Stimulated activated CD4-positive, alpha-beta T cell treated with anti-CD3 and anti-CD28 coated beads, TNF-alpha, amount 100 ng/mL, for 1 hour (primary cell): ENCODE measurements around the gene TBX6.
"Not testable (repeated sequence)": the region's sequence is repeated elsewhere in the genome, so short reads cannot be mapped to it uniquely, and the experiment has no call there.

Experiments
- DNase-seq, 3 donors: peaks; one replicate each; pipeline ENCODE4 v3.0.0-alpha.2; 2020; ENCODE audit warnings: low read depth in 3 of 3, low spot score in 1 of 3

The TBX6 gene, protein sequence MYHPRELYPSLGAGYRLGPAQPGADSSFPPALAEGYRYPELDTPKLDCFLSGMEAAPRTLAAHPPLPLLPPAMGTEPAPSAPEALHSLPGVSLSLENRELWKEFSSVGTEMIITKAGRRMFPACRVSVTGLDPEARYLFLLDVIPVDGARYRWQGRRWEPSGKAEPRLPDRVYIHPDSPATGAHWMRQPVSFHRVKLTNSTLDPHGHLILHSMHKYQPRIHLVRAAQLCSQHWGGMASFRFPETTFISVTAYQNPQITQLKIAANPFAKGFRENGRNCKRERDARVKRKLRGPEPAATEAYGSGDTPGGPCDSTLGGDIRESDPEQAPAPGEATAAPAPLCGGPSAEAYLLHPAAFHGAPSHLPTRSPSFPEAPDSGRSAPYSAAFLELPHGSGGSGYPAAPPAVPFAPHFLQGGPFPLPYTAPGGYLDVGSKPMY

DNA sequence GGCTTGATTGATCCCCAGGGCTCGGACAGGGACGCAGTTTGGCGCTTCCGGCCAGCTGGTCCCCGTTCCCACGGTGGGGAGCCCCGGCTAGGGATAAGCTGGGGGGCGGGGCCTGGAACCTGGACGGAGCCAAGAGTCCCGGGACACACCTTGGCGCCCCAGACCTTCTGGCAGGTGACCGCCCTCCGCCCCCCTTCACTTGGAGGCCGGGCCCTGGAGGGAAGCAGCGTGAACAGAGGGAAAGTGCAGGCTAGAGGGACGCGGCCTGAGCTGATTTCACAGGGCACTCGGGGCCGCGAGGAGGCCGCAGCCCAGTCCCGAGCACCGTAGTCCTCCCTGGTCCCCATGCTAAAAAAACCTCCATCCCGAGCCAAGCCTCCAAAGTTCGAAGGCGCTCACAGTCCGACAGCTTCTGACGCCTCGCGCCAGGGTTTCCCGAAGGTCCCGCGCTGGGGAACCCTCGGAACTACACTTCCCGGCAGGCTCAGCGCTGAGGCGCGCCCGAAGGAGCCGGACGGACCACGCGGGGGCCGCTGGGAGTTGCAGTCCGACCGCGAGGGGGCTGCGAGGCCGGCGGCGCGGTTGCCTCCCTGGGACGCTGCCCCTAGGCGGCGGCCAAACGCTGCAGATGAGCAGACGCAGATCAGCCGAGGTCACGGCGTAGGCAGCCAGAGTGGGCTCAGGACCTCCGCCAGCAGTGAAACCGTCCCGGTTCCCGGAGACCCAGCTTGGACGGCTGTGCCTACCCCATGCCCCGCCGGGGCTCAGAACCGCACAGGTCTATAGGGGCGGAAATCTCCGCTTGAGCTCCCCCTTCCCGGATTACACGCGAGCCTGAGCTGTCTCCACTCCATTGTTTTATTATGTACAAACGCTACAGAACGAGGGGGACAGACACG, at the start of gene TBX6:
TBX6 (minus strand) TSS at position 451 of the 899 bp plus-strand sequence. CDS start 731 bp downstream, outside the sequence.
- peak; percentile 86 to 89 (median 88) for DNase-seq

DNA sequence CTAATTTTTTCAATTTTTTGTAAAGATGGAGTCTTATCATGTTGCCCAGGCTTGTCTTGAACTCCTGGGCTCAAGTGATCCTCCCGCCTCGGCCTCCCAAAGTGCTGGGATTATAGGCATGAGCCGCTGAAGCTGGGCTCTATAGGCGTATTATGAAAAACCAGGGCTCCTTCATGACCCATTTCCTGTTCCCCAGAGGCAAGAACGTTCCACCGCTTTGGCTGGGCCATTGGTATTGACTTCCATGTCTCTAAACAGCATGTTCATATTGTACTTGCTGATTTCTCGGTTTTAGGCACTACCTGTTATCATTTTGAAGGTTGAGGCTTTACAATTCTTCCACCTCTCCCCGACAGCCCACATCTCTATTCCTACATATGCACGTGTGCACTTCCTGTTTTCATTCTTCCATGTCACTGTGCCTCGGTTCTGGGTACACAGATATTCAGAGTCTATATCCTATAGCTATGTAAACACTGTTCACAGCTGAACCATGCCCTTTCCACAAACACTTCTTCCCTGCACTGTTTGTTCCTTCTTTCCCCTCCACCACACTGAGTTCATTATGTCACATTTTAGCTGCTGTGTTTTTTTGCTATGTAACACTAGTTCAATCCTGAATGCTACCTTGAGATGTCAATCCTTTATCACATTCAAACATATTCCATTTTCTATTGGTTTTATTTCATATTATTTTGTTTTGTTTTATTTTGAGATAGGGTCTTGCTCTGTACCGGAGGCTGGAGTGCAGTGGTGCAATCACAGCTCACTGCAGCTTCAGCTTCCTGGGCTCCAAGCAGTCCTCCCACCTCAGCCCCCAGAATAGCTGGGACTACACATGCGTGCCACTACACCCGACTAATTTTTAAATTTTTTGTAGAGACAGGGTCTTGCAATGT, 48.1 kb upstream of the TBX6 start:
- no peak for DNase-seq

DNA sequence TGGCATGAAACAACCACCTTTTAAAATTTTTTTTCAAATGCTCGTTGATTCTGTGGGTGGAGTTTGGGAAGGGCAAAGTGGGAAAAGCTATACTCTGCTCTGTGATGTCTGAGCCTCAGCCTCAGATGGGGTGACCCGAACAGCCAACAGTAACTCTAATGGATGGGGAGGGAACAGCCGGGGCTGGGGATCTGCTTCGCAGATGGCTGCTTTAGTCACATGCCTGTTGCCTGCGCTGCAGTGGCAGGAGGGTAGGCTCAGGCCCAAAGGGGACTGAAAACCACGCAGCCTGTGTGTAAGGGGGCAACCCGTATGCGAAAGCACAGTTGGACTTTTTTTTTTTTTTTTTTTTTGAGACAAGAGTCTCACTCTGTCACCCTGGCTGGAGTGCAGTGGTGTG, 46.2 kb upstream of the TBX6 start:
- DNase-seq: no peak

DNA sequence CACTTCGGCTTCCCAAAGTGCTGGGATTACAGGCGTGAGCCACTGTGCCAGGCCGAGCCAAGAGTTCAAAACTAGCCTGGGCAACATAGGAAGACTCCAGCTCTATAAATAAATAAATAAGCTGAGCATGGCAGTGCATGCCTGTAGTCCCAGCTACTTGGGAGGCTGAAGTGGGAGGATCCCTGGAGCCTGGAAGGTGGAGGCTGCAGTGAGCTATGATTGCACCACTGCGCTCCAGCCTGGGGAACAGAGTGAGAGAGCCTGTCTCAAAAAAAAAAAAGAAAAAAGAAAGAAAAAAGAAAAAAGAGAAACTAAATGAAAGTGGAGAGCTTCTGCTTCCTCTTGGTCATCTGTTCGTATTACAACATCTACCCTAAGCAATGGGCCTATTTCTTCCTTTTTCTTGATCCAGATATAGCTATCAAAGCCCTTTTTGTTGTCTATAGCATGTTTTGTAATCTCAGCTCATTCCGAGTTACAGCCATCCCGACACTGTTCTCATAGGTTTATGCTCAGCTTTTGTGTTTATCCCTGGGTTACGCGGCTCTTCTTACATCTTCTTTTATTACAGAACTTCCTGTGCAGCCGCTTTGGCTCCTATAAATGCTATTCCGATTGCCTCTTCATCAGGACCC, 45.4 kb upstream of the TBX6 start:
- no peak for DNase-seq

DNA sequence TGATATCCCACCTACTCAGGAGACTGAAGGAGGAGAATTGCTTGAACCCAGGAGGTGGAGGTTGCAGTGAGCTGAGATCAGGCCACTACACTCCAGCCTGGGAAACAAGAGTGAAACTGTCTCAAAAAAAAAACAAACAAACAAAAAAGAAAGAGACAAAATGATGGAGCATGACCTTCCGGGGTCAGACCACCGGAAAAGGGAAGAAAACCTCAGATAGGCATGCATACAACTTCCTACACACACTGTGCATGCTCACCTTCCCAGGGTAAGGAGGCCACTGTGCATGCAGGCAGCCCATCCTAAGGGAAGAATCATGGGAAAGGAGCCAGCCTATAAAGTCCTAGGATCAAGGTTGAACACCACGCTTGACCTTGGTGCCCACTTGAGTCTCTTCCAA, 40.9 kb upstream of the TBX6 start:
- DNase-seq: no peak

DNA sequence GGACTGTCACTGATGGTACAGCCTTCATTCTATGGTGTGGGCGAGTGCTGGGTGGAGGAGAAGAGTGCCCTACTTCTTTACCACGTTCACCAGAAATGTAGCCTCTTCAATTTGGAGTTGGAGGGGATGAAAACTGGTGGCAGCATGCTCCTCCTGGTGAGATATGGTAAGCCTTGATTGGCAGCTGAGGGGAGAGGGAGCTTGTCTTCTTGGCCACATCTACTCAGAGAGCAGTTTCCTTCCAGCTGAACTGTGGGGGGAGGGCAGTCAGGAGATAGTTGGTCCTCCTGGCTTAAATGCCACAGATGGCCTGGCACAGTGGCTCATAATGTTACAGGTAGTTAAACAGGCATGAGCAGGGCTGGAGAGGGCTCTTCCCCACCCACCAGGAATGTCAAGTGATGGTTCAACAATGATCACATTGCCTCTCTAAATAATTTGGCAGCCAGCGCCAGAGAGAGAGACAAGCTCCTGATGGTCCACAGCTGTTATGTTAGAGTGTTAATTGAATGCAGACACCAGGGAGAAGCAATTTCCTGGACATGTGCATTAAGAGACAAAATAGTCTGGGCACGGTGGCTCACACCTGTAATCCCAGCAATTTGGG, 40.2 kb upstream of the TBX6 start:
- no peak for DNase-seq

DNA sequence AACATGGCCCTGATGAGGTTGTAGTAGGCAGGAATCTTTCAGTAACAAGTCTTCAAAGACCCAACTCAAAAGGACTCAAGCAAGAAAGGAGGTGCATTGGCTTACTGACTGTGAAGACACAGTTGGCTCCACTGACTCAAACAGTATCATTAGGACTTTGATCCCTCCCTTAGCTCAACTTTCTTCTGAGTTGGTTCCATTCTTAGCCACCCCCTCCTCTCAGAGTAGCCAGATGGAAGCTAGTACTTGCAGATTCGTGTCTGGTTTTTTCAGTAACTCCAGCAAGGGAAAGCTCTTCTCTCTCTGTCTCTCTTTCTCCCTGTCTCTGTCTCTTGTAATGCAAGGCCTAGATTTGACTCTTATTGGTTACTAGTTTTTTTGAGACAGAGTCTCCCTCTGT, 36.3 kb upstream of the TBX6 start:
- no peak for DNase-seq

DNA sequence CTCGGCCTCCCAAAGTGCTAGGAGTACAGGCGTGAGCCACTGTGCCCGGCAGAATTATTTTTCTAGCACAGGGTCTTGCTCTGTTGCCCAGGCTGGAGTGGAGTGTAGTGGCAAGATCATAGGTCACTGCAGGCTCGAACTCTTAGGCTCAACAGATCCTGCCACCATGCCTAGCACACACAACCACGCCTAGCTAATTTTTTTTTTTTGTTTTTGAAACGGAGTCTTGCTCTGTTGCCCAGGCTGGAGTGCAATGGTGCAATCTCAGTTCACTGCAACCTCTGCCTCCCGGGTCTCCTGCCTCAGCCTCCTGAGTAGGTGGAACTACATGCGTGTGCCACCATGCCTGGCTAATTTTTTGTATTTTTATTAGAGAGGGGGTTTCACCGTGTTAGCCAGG, 34.0 kb upstream of the TBX6 start:
- DNase-seq: not testable (repeated sequence)

DNA sequence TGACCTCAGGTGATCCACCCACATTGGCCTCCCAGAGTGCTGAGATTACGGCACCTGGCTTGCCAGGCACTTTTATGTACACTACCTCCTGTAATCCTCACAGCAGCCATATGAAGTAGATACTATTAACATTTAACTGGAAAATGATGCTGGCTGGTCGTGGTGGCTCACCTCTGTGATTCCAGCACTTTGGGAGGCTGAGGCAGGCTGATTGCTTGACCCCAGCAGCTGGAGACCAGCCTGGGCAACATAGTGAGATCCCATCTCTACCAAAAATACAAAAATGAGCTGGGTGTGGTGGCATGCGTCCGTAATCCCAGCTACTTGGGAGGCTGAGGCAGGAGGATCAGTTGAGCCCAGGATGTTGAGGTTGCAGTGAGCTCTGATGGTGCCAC, 33.3 kb upstream of the TBX6 start:
- no peak for DNase-seq

DNA sequence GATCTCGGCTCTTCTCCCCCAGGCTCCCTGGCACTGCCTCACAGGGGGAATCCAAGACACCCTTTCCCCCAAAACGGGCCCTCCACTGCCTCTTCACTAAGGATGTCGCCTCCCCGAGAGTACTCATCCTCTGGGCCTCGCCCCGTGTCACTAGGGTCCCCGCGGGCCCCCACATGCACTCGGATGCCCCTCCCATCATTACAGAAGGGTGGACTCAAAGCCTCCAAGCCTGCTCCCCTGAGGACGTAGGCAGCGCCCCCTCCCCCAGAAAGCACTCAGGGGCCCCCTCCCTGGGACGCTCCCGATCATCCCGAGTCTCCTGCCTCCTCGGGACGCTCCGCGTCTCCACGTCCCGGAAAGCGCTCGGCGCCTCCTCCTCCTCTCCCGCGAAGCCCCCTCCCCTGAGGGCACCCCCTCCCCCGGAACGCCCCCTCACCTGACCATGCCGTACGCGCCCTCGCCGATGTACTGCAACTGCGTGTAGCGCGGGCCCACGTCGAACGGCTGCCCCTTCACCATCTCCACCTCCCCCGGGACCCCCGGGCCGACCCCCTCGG, 31.0 kb upstream of the TBX6 start:
- DNase-seq: no peak

DNA sequence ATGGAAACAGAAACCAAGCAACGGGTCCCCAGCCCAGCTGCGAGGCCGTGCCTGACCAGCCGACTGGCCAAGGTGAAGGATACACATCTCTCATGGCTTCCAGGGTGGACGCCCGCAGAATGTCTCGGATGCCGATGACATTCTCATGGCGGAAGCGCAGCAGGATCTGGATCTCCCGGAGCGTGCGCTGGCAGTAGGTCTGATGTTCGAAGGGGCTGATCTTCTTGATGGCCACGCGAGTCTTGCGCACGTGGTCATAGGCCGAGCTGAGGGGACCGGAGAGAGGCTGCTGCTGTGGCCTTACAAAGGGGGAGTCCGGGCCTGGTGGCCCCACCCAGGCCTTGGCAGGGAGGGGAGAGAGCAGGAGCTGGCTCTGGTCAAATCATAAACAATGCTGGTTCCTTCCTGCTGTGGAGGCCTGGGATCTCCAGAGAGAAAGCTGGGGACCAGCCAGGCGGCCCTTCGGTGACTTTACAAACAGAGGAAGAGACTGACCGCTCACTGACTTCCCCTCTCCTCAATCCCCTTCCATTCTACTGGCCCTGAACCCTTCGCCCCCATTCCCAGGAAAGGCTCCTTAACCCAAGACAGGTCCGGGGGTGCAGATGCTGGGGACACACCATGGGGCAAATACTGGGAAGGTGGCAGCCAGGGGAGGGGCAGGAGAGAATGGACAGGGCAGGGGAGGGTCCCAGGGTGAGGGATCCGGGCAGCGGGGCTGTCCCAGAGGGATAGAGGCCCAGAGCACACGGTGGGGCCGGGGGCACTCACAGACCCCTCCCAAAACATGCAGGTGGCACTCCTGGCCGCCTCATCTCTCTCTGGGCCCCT, 30.2 kb upstream of the TBX6 start:
- no peak for DNase-seq

DNA sequence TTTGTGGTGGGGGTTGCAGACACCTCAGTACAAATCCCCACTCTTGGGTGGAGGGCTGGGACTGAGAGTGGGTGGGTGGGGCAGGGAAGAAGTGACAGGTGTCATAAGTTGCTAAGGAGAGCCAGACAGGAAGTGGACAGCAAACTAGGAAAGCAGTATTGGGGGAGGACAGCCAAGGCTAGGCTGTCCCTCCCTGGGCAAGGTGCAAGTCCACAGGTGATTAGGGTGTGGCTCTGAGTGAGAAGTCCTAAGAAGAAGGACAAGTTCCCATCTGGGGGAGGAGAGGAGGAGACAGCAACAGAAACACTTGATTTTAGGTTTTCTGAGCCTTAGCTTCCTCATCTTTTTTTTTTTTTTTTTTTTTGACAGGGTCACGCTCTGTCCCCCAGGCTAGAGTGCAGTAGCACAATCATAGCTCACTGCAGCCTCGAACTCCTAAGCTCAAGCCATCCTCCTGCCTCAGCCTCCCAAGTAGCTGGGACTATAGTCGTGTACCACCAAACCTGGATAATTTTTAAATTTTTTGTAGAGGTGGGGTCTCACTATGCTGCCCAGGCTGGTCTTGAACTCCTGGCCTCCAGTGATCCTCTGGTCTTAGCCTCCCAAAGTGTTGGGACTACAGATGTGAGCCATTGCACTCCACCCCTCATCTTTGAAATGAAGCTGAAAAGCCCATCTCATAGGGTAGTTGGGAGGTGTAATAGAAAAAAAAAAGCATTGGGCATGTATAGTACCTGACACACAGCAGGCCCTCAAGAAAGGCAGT, 28.8 kb upstream of the TBX6 start:
- no peak for DNase-seq

DNA sequence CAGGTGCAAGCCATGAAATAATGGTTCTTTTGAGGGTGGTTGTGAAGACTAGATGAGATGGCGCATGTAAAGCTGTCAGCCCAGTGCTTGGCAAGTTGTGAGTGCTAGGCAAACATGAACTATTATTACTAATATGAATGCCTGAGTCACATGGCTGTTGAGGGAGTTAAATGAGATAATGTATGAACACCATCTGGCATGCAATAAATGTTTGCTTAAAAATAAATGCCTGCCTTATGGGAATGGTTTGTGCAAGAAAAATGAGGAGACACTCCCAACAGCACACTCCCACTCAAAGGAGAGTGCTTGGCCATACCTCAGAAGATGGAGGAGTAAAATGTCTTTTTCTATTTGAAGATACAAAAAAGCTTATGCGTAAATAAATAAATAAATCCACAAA, 27.7 kb upstream of the TBX6 start:
- DNase-seq: no peak

DNA sequence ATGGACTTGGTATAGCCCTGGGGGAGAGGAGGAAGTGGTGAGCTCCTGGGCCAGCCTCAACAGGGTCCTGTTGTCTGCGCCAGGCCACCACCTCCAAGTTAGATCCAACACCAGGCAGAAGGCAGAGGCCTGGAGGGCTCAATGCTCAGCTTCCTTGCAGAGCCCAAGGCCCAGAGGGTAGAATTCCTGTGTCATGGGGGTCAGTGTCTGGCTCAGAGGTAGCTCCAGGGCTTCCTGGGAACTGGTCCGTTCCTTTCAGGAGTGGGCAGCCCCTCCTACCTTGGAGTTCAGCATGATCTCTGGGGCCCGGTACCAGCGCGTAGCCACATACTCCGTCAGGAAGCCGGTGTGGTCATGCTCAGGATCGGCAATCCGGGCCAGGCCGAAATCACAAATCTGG, 26.0 kb upstream of the TBX6 start:
- no peak for DNase-seq

DNA sequence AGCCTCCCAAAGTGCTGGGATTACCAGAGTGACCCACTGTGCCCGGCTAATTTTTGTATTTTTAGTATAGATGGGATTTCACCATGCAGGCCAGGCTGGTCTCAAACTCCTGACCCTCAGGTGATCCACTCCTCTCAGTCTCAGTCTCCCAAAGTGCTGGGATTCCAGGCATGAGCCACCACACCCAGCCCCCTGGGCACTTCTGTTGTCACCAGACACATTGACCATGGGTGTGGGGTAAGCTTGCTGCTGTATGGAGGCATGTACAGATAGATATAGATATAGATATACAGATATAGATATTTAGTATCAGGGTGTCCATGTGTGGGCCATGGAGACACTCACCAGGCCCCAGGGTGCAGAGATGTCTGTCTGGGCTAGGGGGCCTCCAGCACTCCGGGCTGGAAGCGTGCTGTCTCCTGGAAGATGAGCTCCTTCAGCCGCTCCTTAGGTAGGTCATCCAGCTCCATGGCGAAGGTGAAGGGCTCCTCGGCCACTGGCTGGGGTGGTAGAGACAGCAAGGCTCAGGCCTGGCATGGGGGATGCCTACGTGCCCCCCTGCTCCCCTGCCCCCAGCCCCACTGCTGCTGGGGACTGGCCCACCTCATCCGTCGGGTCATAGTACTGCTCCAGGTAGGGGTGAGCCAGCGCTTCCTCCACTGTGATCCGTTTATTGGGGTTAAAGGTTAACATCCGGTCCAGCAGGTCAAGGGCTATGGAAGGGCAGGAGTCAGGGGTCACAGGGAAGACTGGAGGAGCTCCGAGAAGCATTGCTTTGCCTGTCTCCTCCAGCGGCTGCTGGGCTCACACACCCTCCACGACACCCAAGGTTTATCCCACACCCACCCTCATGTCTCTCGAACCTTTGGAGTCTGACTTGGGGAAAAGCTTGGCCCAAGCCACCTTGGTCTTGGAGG, 24.8 kb upstream of the TBX6 start:
- DNase-seq: no peak

DNA sequence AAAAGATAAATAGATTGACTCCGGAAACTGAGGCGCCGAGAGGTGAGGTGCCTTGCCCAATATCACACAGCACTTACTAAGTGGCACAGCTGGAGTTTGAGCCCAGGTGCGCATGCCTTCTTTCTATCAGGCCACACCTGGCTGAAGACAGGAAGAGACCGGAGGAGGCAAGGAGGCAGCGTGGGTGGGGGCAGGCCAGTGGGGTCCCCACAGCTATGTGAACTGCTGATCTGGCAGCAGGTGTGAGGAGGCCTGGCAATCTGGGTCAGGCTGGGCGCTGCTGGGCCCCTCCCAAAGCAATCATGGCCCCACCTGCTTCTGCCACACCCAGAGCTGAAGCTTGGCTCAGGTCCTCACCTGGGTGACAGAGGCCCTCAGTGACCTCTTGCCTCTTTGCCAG, 23.5 kb upstream of the TBX6 start:
- no peak for DNase-seq

DNA sequence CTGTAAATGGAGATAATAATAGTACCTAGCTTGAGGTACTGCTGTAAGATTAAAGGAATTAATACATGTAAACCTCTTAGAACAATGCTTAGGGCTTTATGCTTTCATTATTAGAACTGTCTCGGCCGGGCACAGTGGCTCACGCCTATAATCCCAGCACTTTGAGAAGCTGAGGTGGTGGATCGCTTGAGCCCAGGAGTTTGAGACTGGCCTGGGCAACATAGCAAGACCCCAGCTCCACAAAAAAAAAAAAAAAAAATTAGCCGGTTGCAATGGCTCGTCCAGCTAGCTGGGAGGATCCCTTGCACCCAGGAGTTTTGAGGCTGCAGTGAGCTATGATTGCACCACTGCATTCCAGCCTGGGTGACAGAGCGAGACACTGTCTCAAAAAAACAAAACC, 23.1 kb upstream of the TBX6 start:
- DNase-seq: not testable (repeated sequence)
